ENCODE results near the gene ADAM15.

Gene ADAM15

DNA sequence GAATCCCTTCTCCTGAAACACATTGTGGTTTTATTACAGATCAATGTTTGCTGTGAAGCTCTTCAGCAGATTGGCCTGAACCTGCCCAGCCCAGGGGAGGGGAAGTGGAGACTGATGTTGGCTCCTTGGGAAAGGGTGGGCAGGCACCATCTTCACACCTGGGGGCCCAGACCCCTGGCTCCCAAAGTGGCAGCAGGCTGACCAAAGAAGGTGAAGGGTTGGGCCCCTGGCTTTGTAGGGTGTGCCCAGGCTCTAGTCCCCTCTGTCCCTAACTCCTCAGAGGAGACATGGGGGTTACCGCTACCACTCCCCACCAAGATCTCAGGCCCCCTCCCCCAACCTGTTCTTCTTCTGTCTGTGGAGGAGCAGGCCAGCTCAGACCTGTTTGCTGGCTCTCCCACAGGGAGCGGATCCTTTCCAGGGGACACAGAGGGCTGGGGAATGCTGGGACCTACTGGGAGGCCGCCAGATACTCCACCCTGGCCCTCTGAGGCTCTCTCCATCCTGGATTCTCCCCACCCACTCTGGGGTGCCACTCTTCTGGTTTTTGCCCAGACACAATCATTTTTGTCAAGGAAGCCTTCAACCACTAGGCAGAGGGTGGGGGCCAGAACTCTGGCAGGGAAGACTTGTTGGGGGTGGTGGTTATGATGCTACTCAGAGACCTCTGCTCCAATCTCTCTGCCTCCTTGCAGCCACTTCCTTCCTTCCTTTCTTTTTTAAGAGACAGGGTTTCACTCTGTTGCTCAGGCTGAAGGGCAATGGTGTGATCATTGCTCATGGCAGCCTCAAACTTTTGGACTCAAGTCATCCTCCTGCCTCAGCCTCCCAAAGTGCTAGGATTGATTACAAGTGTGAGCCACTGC is 22.5 kb downstream of the ADAM15 start:
- no peak for DNase-seq

DNA sequence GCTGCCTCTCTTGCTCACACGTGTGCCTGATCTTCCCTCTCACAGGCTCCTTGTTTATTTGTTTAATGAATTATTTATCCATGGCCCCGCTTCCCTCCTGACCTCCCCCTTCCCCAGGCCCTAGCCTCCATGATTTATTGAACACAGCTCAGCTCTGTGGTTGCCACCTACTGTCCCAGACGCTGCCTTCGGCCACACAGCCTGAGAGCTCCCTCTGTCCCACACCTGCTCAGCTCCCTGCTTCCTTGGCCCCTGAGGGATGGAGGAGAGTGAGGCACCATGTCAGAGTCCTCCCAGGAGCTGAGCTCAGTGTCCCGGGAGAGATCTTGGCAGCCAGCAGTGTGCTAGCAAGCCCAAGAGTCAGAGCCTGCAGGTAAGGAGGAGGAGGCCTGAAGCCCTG is 24.4 kb downstream of the ADAM15 start:
- DNase-seq: no peak

DNA sequence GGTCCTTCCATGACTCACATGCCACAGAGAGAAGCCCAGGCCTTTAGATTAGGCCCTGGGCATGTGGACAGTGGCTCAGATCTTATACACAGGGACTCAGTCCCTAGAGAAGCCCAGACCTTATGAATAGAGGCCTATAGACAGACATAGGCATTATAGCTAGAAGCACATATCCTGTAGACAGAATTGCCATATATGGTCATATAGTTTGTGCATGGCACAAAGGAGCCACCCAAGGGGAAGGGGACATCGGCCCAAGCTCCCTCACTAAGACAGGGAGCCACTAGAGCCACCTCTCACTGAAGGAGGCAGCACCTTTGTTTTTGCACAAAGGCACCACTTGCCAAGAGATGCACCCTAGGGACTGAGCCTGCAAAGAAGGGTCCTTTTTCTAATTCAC is 25.3 kb downstream of the ADAM15 start:
- DNase-seq: no peak

DNA sequence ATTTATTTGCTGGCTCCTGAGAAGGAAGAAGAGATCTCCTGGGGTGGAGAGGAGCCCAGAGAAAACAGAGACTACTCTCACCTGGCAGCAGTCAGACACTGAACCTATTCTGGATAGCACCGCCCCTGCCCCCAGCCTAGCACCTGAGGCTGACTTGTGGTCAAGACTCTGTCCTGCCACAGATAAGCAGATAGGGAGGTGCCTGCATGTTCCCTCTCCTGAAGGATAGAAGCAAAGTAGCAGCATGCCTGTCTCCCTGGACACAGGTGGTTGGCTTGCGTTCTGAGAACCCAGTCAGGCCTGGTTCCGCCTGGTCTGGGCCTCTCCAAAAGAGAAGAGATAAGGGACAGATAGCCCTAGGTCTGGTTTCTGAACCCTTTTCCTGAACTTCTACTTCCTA is 26.2 kb downstream of the ADAM15 start:
- DNase-seq: no peak

DNA sequence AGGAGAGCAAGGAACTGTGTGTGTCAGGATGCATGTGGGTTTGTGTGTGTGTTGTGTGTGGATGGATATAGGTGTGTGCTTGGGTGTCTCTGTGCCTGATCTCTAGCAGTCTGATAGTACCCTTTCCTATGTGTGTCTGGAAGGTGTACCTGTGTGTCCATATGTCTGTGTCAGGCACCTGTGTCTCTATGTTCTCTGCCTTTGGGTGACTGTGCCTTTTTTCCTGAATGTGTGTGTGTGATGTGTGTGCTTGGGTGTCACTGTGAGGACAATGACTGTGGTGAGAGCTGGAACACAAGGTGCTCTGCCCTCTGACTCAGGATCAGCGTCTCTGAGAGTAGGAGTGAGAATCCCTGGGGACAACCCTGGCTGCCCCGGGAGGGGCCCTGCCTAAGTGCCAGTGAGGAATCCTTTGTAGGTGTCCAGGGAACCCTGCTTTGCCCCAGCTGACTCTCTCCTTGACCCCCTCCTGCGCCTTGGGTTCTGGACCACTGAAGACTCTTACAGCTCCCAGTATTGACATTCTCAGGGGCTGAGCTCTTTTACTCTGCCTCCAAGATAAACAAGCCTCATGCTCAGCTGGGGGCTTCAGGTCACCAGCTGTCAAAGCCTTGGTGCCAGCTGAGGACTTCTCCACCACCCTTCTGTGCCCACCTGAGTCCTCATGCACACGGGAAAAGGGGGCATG is 26.8 kb downstream of the ADAM15 start:
- no peak for DNase-seq

DNA sequence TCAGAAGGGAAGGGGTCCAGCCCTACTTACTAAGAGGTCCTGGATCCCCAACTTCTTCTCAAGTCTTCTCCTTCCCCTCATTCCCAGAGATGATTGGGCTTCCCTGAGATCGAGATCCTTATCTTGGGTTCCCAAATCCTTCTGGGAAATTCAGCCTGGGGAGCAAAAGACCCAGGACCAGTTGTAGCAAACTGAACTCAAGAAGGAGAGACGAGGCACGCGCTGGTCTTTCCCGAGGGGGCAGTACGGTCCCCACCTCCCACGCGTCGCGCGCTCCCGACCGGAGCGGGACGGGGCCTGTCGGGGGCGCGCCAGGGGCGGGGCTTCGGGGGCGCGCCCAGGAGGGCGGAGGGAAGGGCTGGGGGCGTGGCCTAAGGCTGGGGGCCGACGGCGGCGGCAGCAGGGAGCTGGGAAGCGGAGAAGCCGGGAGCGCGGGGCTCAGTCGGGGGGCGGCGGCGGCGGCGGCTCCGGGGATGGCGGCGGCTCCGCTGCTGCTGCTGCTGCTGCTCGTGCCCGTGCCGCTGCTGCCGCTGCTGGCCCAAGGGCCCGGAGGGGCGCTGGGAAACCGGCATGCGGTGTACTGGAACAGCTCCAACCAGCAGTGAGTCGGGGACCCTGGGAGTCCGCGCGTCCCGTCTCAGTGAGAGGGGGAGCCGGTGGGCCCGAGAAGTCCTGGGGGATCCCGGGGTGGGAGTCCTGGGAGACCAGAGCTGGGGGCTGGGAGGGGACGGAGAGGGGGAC is 27.5 kb downstream of the ADAM15 start, which contains the start of gene EFNA3:
TSS of gene EFNA3 (plus strand) at position 369 of the 741 bp plus-strand sequence. CDS start at position 474, 105 bp downstream.
- no peak for DNase-seq

DNA sequence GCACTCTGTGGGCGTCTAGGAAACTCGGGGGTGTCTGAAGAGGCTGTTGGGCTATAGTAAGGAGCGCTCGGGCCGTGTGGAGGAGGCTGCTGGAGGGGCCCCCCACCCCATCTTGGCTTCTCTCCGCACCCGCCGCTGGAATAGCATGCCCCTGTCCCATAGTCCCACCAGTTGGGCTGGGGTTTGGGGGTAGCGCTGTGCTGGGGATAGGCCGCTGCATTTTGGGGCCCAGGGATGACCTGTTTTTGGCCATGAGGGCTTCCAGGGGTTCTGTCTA is 28.0 kb downstream of the ADAM15 start:
- DNase-seq: no peak

DNA sequence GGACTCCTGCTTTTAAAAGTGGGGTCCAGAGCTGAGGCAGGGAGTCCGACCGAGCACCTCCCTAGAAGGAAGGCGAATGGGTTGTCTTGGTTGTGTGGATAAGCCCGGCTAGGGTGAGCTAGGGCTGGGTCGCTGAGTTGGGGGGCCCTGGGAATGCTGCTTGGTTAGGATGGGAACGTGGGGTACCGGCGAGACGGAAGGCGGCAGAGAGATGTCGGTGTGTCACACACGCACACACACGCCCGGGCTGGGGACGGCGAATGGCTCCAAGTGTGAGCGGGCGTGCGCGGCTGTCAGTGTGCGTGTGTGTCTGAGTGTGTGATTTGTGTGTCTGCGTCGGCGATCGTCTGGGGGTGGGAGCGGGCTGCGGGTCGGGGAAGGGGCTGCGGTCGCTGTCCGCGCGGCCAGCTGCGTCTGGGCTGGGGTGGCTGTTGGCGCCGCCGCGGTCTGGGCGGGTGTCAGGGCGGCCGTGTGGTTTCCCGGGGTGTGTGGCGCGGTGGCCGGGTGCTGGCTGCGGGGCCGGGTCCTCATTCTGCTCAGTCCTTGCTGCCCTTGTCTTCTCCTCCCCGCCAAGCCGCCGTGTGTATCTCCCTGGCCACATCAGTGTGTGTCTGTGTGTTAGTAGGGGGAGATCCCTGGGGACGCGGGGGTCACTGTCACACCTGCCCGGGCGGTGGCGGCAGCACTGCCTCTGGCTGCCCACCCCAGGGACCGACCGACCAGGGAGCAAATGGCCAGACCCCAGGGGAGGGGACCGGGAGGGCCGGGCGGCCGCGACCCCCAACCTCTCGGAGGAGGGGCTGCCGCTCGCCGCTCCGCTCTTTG is 28.6 kb downstream of the ADAM15 start:
- no peak for DNase-seq

DNA sequence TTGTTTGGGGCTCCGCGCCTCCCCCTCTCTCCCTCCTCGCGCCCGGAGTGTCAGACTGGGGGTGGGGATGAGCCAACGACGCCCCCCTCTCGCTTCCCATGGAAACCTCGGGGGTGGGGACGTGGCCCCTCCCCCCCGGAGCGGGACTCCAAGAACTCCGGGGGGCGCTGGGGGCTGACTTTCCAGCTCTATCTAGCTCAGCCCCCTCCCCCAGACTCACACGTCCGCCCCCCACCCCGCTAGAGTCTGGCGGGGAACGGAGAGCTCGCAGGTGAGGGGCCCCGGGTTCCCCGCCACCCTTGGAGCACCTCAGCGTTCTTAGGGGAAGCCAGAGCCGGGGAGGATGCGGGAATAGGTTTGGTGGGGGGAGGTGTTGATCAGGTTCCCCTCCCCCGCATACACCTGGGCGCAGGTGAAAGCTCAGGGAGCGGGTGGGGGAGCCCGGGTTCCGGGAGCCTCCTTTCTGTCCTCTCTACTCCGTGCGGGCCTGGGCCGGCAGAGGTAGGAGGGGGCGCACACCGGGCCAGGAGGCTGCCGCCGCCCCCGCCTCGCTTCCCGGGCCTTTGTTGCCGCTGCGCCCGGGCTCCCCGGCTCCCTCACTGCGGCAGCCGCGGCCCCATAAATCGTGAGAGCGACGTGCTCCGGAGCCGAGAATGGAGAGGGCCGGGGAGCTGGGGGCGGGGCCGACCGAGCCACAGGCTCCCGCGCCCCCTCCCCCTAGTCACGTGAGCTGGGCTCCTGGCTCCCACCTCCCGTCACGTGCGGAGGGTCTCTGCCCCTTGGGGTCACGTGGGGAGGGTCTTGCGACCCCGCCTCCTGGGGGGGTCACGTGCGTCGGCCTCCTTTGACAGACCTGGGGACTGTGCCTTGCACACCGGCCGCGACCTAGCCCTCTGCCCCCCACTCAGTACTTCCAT is 29.5 kb downstream of the ADAM15 start:
- no peak for DNase-seq

DNA sequence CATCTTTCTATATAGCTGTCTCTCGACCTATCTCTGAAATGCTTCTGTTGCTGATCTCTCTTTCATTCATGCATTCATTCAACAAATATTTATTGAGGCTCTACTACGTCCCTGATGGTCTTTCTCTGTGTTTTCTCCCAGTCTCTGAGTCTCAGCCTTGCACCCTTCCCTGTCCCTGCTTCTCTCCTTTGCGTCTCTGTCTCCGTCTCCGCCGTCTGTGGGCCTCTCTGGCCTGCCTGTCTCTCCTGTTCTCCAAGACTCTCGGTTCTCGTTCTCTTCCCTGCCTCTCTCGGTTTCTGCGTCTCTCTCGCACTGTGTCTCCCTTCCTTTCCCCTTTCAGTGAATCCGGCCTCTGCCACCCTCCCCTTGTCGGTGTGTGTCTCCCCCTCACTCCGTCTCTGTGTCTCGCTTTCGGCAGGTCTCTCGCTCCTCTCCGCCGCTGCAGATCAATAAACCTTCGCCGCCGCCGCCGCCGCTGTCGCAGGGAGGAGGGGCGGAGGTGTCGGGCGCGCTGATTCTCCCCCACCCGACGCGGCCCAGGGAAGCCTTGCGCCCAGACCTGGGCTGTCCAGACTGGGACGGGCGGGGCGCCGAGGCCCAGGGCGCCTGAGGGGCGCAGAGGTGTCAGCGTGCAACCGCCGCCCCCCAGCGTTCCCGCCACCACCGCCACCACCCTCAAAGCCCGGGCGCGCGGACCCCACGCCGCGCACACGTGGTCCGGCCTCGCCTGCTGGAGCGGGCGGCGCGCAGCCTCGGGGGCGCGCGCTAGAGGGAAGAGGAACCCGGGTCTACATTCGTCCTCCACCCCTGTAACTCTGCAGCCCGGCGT is 30.6 kb downstream of the ADAM15 start:
- DNase-seq: no peak

DNA sequence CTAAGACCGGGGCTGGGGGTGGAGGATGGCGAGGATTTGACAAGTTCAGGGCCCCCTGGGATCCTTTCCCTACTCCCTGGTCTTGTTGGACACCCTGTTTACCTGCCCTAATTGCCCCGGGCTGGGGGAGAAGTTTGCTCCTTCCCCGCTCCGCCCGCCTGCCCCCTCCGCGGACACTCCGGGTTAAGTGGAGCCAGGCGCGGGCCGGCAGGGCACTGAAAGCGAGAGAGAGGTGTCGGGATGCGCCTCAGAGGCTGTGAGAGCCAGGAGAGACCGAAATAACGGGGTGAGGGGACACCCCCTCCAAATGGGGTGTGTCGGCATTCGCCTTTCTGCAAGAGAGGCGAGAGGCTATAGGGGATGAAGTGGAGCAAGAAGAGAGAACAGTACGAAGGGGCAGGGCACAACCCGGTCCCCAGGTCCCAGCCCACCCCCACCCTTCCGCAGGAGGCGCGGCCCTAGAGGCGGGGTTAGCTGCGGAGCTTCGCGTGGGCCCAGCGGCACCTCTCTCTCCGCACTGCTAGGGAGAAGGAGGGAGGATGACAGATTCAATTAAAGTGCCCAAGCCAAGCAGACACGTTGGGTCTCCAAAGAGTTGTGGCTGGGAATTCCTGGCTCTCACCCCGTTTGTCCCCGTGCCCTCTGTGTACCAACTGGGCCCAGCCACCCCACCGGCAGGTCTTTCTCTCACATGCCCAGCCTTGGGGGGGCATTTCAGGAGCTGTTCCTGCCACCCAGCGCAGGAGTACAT is 31.4 kb downstream of the ADAM15 start:
- DNase-seq: no peak

DNA sequence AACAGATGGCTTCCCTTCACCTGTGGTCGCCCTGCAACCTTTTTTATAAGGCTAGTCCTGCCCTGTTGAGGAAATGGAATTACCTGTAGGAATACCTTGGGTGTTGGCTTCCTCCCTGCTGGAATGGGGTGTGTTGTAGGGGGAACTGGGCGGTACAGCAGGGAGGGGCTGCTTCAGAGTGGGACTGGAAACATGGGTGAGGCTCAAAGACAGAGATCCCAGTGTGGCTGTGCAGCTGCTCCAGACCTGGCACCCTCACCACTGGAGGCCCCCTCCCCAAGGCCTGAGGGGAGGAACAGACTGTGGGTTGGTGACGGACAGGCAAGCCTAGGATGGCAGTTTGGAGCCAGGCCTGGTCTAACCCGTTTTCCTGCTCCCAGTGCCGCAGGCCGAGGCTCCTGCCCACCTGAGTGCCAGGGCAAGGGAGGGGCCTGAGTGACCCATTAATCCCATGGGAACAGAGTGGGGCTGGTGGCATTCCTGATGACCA is 32.0 kb downstream of the ADAM15 start:
- DNase-seq: no peak

DNA sequence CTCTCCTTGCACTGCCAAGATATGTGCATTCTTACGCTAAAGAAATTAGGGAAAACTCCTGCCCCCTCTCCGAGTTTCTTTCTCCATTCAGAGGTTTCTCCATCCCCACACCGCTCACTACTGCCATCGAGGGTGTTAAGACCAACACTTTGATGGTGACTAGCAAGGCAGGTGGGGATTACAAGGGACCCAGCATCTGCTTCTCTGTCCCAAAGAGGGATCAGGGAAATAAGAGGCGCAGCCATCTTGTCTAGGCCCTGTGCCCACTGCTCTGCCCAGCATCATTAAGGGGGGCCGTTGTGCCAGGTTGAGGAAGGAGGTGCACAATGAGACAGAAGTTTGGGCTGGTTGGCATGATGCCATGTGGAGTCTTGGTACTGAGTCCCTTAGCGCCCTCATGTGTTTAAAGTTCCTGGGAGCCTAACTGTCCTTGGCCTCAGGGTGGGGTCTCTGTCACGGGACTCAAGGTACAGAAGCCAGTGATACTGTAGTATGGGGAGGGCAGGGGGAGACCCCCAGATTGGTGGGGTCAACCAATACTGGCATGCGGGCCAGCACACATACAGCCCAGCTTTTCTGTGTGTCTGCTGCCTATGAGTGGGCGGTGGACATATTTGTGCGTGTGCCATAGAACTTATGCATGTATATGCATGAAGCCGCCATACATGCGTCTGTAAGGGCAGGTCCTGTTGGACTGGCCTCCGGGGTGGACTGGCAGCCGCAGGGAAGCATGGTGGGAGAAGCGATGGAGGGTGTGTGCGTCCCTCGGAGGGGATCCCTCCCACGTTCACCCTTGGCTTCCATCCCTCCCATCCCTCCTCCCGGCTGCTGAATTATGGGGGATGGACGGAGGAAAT is 33.0 kb downstream of the ADAM15 start:
- no peak for DNase-seq

DNA sequence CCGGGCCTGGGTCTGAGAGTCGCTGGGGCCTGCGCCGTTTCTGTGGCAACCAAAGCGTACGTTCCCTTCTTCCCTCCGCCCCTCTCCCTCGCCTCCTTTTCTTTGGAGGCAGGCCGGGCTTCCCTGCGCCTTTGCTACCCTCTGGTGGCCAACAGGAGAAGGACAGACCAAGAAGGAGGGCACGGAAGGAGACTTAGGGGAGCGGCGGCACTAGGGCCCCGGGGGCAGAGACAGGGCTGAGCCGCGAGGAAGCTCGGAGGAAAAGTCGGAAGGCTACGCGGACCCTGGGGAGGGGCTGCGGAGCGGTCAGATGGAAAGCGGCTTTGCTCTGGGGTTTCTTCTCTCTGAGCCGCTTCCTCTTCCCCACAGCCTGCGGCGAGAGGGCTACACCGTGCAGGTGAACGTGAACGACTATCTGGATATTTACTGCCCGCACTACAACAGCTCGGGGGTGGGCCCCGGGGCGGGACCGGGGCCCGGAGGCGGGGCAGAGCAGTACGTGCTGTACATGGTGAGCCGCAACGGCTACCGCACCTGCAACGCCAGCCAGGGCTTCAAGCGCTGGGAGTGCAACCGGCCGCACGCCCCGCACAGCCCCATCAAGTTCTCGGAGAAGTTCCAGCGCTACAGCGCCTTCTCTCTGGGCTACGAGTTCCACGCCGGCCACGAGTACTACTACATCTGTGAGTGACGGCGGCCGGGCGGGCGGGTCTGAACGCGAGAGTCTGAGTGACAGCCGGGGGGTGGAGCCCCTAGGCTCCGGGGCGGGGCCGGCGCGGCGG is 33.8 kb downstream of the ADAM15 start:
- DNase-seq: peak; percentile 85

DNA sequence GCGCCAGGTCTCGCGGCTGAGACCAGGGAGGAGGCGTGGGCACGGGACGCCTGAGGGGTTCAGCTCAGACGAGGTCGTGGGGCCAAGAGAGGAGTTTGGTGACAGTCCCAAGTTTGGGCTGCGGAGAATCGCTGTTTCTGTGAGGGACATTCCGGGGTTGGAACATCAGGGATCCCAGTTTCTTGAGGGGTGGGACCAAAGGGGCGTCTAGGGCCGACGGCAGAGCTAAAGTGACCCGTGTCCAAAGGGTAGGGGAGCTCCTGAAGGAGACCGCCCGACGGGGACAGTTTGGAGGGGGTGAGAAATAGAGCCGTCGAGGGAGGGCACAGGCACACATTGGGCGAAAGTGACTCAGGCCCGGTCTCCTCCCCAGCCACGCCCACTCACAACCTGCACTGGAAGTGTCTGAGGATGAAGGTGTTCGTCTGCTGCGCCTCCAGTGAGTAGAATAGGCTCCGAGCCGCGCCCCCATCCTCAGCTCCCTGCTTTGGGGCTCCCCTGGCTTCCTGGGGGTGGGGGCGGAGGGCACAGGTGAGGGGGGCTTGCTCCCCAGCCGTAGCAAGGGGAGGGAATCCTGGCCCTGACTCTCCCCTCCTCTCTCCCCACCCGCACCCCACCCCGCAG is 34.5 kb downstream of the ADAM15 start:
- peak; percentile 75 for DNase-seq

DNA sequence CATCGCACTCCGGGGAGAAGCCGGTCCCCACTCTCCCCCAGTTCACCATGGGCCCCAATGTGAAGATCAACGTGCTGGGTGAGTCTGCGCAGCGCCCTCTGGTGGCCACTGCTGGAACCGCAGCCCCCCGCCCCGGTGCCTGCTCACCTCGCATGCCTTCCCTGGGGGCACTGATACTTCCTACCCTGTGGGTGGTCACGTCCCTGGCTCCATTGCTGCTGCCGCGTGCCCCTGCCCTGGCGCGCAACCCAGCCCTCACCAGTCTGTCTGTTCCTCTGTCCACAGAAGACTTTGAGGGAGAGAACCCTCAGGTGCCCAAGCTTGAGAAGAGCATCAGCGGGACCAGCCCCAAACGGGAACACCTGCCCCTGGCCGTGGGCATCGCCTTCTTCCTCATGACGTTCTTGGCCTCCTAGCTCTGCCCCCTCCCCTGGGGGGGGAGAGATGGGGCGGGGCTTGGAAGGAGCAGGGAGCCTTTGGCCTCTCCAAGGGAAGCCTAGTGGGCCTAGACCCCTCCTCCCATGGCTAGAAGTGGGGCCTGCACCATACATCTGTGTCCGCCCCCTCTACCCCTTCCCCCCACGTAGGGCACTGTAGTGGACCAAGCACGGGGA is 35.1 kb downstream of the ADAM15 start:
- peak; percentile 76 for DNase-seq
